GM18909 (cell line): Measurements from ENCODE around the gene OPALIN.

ENCODE experiments used
- ATAC-seq: cut with Tn5 transposase; IDR thresholded peaks from one replicate; pipeline ENCODE4 v1.9.1; 2021; ENCODE audit warnings: mild to moderate bottlenecking; ENCODE audit not compliant: unreplicated experiment, poor library complexity

The OPALIN gene, protein sequence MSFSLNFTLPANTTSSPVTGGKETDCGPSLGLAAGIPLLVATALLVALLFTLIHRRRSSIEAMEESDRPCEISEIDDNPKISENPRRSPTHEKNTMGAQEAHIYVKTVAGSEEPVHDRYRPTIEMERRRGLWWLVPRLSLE

DNA sequence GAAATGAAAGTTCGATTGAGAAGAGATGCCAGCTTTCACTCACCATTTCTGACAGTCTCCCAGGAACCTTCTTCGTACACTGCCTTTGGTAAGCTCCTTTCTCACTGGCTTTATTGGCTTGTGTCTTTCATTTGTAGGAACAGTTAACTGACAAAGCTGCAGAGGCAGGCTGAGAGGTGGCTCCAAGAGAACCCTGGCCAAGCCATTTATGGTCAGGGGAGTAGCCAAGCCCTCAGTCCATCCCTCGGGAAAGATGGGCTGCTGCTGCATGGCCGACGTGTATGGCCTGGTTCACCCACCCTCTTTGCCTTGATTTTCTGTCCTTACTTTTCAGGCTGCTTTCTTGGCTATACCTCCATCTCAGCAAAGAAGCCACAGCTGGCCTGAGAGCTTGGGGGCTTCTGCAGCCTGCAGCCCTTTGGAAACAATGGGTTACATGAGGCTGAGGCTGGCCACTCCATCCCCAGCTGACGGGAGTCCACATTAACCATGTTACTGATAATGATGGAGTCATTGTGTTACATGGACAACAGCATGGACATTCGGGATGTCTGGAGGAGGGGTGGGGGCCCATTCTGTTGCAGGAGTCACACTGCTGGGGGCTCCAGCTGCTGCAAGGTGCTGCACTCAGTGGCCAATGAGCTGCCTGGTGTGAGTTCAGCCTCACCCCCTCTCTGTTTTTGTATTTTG, at the start of gene OPALIN:
OPALIN (minus strand) TSS at position 152 of the 690 bp plus-strand sequence; CDS start at position 46, 106 bp downstream.
- ATAC-seq = no peak

DNA sequence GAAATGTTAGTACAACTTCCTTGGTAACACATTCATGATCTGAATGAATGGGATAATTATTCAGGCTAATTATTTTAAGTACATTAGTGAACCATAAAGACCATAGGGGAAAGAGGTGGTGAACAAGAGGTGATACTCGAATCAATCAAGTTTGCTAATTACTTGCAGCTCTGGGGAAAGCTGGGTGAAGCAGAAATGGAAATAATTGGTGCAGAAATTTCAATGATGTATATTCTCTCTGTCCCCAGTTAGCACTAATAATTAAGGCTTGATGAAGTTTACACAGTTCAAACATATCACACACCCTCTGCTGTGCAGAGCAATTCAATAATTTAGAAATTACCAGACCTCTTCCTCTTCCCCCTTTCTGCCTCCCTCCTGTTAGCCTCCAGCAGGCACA, 49.4 kb upstream of the OPALIN start:
- no peak for ATAC-seq

DNA sequence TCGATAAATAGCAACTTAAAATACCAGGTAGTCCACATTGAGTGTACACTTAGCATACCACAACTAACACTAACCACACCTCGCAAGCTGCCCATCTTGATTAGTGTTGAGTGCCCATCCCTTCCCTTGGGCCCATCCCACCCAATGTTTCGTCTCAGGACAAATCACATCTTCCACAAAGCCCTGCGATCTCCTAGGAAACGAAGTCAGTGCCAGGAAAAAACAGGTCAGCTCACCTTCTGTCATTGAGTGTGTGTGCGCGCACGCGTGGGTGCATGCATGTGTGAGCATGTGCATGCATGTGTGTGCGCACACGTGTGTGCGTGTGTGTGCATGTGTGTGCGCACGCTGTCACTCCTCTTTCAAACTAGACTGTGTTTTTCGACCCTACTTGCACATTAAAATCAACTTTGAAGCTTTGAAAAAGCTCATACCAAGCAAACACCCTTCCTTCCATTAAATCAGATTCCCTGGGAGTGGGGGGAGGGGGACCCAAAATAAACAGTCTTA, 48.8 kb upstream of the OPALIN start:
- ATAC-seq = no peak

DNA sequence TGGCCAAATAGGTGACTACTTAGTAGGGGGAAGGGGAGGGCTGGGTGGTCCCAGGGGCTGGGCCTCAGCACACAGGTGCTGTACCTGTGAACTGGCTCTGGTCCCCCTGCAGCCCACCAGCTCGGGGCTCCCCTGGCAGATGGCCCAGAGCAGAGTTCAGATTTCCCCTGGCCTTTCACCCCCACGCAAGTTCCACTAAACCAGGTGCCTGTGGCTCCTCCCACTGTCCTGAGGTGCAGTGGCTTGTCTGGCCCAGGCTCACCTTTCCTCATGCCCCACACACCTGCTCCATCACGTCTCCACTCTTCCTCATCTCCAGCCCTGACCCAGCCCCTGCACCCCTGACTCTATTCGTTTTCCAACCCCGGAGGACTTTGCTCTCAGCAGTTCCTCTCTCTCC, 47.3 kb upstream of the OPALIN start:
- no peak for ATAC-seq

DNA sequence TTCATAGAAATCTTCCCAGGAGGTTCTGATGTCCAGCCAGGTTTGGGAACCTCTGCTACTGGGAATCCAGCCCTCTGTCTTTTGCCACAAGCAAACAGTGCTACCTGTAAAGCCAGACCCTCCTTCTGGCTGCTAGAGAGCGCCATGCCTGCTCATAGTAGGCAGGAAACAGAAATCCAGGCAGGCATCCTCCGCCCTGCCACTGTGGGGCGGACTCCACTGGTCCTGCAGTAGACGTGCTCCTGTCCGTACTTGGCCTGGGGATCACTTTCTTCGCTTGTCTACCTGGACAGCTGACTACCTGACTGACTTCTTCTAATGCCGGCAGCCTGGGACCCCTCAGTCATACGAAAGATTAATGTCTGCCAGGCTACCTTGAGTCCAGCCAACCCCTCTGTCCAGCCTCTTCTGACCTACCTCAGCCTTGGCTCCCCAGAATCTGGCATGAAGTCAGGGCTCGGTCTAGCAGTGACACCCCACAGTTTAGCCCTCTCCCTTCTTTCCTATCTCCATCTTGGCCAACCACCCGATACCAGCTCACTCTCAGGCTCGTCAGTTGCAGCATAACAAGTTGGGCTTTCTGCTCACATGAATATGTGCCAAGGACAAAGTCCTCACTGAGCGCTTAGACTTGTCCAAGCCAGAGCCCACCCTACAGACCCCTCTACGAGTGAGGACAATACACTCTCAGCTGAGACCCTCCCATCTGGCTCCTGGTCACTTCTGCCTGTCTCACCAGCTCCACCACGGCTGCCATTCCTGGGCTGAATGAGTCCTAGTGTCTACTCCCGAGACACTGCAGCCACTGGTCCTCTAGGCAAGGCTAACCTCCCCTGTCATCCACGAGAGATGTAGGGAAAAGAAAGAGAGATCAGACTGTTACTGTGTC, 43.9 kb upstream of the OPALIN start:
- no peak for ATAC-seq

DNA sequence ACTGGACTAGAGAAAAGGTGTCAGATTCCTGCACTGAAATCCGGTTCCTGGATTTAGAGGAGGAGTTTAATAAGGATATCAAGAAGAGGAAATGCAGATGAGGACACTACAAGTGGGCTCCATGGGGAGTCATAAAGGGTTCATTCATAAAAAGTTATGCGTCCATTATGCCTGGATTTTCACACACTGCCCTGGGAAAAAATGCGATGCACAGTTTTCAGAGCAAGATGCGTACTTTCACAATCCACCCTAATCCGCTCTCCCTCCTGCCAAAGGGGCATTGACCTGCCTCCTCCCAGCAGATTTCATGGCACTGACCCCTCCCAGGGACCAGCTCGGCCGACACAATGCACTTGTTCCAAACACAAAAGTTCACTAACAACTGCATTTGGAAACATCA, 42.2 kb upstream of the OPALIN start:
- no peak for ATAC-seq

DNA sequence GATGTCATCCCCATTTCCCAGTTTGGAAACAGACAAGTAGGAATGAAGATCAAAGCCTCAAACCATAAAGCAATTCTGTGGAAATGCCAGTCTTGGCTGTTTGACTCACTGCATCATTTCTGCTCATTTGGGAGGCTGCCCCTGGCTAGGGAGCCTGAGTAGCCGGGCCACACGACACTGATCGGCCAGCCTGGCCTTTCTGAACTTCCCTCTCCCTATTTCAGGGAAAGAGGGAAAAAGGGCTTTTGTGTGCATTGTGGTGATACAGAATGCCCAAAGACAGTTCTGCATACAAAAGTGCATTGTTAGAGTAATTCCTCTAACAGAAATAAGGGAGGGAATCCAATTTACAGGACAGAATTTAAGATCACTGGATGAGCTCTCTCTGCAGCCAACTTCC, 41.7 kb upstream of the OPALIN start:
- no peak for ATAC-seq

DNA sequence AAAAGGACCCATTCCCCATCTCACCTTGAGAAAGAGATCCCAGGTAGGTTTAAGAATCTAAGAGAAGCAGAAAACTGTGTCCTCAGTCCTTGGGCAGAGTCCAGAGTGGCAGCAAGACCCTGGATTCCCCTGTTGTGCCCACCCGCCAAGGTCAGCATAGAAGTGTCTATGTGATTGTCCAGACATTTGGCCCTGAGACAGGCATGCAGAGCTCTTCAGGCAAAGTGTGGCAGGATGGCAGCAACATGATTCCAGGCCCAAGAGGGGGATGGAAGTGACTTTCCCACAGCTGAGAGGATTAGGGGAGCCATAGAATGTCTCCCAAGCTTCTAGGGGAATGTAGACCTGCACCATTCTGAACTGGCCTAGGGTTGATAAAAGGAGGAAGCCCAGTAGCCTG, 39.1 kb upstream of the OPALIN start:
- ATAC-seq = no peak

DNA sequence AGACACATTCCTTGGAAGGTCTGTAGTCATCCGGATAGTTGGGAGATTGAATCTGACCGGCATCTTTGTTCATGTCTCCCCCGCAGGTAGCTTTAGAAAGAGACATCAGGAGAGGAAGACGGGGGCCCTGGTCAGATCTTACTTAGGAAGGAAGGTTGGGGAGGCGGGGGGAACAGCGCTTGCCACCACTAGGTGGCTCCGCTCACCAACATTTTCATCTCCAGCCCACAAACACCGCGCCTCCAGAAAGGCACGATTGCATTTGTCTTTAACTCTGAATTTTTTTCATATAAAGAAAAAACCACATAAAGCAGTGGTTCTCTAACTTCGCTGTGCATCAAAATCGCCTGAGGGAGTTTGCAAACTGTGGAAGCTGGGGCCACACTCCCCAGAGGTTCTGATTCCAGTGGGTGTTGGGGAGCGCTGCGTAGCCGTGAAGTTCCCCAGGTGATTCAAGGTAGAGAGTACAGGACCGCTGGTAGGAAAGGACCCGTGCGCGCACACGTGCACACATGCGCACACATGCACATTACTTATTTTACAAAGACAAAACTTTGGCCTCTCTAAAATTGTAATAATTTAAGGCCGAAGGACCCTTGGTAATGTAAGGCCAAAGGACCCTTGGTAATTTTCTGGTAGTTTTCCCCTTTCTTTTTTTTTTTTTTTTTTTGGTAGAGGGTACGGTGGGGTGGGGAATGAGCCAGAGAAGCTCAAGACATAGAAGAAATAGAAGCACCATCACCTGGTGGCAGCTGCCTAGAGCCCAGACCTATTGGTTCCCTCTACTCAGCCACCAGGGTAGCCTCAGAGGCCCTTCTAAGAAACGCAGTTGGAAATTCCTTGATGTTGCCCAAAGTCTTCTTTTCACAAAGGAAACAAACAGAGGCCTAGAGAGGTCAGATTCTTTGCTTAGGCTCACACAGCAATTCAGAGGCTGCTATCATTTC, 37.4 kb upstream of the OPALIN start:
- ATAC-seq = no peak

DNA sequence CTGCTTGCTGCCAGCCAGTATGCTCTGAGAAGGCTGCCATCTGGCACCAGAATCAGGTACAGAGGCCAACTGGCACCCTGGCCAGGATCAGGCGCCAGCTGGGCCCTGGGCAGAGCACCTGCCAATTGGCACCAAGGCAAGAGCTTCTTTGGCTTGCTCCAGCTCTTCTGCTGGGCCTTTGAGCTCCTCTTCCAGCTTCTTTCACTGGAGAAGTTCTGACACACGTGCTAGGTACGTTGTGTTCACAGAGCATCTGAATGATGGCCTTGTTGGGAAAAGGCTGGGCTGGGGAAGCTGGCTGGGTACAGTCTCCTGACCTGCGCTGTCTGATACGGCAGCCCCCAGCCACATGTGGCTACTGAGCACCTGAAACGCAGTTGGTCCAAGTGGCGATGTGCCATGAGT, 31.7 kb upstream of the OPALIN start:
- ATAC-seq = no peak

DNA sequence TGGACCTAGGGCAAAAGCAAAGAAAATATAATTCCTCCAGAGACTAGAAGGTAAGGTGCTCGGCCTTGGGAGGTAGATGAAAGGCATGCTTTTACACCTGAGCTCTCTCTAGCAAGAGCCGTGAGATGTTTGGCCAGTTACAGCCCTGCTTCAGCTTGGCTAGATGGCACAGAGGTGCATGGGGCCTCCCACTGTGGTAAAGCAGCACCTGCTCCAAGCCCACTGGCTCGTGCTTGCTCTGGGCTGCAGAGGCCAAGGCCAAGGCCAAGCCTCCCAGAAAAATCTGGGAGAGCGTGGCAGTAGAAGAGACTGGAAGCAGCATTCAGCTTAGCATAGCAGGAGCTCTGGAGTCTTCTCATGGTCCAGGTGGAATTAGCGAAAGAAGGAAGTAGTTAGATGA, 31.0 kb upstream of the OPALIN start:
- ATAC-seq = no peak

DNA sequence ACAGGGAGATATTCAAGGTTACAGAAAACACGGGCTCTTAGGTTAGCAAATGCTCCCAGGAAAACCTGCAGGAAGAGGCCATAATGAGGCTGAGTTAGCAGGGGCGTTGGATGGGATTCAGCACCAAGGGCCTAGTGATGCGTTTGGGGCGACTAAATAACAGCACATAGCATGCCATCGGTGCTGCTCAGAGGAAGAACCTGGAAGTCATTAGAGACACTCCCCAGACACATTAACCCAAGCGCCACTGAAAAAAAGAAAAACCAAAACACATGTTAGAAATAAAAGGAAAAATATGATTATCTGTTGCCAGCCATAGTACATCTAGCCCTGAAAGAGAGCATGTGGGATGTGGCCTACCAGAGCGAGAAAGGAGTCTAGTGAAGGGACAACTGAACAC, 28.8 kb upstream of the OPALIN start:
- no peak for ATAC-seq

DNA sequence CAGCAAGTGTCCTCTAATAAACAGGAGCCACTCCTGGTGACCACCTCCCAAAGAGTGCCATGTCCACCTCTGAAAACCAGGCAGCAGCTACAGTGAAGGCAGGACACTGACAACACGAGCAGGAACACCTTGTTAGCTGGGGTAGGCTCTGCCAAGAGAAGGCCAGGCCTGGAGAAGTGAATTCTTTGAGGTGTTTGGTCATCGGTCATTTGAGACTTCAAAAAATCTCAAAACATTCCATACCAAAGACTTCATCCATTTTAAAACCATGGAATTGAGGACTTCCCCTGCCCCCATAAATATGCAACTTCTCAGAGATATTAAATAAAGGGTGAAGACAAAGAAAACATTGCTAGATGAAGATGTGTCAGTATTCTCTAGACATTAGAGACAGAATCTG, 28.4 kb upstream of the OPALIN start:
- ATAC-seq = no peak

DNA sequence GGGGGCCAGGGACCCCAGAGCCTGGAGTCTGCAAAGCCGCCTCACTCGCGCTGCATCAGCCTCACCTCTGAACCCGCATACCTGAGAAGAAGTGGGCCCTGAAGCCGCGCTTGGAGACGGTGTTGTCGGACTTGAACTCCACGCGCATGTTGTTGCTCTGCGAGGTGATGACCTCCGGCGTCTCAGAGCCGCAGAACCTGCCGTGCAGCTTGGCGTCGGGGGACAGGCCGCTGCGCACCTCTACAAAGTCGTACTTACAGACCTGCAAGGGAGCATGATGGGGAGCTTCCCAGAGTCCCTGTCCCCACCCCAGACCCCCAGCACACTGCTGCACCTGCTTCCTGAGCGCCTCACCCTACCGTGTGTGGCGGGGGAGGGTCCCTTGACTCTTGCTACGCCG, 25.7 kb upstream of the OPALIN start:
- ATAC-seq = no peak

DNA sequence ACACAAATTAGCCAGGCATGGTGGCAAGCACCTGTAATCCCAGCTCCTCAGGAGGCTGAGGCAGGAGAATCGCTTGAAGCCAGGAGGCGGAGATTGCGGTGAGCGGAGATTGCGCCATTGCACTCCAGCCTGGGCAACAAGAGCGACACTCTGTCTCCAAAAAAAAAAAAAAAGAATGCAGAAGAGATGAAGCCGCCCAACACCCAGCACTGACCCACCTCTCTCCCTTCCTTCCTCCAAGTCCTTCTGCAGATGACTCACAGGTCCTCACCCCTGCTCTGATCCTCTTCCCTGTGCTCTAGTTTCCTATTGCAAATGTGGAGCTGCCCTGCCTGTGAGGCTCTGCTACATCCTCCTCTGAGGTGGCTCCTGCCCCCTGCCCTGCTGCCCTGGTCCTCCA, 22.0 kb upstream of the OPALIN start:
- ATAC-seq = no peak

DNA sequence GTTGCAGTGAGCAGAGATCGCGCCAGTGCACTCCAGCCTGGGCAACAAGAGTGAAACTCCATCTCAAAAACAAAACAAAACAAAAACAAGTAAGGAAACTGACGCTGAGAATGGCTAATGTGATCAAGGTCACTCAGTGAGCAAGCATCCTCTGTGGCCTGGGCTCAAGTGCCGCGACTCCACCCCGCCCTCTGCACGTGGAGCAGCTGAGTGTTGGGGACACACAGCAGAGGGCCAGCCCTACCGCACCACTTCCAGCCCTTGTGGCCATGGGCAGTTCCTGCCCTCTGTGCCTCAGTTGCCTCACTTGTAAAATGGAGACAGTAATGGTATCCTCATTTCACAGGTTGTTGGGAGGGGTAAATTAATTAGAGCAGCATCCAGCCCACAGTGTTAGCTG, 21.0 kb upstream of the OPALIN start:
- no peak for ATAC-seq

DNA sequence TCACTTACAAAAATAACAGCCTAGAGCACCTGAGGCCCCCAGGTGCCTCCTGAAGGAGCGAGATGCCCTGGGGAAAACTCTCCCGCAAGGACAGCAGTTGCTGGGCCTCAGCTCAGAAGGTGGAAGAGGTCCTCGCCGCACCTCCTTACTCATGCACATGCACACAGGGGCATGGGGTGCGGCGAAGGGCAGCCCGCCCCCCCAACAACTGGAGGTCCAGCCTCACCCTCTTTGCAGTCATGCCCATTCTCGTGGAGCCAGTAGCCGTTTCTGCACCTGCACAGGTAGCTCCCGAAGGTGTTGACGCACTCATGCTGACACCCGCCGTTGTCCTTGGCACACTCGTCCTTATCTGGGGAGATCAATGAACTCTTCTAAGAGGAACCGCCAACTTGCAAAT, 19.9 kb upstream of the OPALIN start:
- no peak for ATAC-seq

DNA sequence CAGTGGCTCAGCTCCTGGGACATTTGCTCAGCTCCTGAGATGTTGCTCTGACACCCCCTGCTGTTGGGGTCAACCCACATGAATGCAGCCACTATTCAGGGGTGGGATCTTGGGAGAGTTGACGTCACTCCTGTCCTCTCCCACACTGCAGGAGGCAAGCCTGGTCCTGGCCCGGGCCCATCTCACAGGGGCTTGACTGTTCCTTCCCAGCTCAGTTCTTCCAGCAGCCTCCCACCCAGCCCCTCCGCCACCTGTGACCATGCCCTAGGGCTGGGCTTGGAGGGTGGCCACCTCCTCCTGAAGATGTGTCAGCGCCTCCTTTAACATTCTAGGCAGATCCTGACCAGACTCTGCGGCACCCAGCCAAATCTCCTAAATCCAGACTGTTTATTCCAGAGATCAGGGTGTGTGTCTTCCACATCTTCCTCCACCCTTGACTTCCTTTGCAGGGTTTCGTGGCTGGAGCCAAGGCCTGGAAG, 19.1 kb upstream of the OPALIN start:
- ATAC-seq = no peak

DNA sequence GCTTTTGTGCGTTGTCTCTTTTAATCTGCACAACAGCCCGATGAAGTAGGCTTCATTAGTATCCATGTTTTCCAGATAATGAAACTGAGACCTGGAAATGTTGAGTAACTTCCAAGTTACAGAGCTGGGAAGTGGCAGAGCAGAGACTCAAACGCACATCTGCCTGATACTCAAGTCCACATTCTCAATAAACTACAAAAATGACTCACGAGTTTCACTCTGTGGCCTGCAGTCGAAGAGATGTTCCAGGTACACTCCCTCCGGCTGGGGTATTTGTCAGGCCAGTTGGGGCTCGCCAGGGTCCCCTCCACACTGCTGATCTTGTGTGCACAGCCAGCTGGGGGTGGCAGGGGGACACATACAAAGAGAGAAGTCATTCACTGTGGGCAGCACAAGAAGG, 17.7 kb upstream of the OPALIN start:
- ATAC-seq = peak; percentile 50
